Large intestine (tissue), 12 donors: ENCODE results near the gene TTC23. TPM values are rescaled to one million over a fixed set of nuclear protein-coding genes. Genes with fewer than 3 reads are reported as not detected.

Source experiments
- DNase-seq, 2 donors: peaks; one replicate each; pipeline versions ENCODE4 v3.0.0 to v3.0.0-alpha.2; 2013
- H3K27ac ChIP-seq: one replicate; pipeline ENCODE4 v1.5.1; 2013; ENCODE audit warnings: low read length
- H3K27me3 ChIP-seq: 2 replicates; pipeline ENCODE4 v1.6.1; 2013; ENCODE audit warnings: low read length; ENCODE audit not compliant: control insufficient read depth, insufficient read depth
- H3K36me3 ChIP-seq: 2 replicates; pipeline ENCODE4 v1.6.1; 2013; ENCODE audit warnings: low read length; ENCODE audit not compliant: control insufficient read depth, insufficient read depth
- H3K4me1 ChIP-seq: one replicate; pipeline ENCODE4 v1.6.1; 2013; ENCODE audit warnings: low read length; ENCODE audit not compliant: control insufficient read depth, insufficient read depth
- H3K4me3 ChIP-seq: one replicate; pipeline ENCODE4 v1.5.1; 2013; ENCODE audit warnings: low read length
- H3K9me3 ChIP-seq: one replicate; pipeline ENCODE4 v1.6.1; 2013; ENCODE audit warnings: mild to moderate bottlenecking, low read depth, low read length, moderate library complexity; ENCODE audit not compliant: control insufficient read depth
- WGBS: methylation state at CpG from one replicate; pipeline ENCODE4 v1.1.5; 2013; ENCODE audit warnings: low lambda C conversion rate; ENCODE audit not compliant: insufficient coverage; 5-methylcytosine and 5-hydroxymethylcytosine counted together
- long read RNA-seq, 11 donors: transcript quantifications; one replicate each; lab custom pipeline, GENCODE V29; 2026
- polyA plus RNA-seq: library from polyadenylated mRNA; unstranded; fragments of 120-200 nt; gene quantifications from one replicate; pipeline ENCODE4 v1.2.1, GENCODE V29; 2013

Gene TTC23, protein sequence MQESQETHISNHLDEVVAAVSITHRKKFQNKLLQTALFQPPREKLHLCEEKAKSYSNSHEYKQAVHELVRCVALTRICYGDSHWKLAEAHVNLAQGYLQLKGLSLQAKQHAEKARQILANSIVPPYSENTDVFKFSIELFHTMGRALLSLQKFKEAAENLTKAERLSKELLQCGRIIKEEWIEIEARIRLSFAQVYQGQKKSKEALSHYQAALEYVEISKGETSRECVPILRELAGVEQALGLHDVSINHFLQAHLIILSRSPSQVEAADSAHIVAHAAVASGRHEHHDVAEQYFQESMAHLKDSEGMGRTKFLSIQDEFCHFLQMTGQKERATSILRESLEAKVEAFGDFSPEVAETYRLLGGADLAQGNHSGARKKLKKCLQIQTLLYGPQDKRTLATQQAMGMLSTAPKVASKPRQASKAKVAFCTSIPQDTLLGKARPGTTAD
- polyA plus RNA-seq = 16.3 TPM
- long read RNA-seq, donor 1 = 0 reads
- long read RNA-seq, donor 2 = 0 reads
- long read RNA-seq, donor 3 = 0 reads
- long read RNA-seq, donor 4 = 0 reads
- long read RNA-seq, donor 5 = 0 reads
- long read RNA-seq, donor 6 = 0 reads
- long read RNA-seq, donor 7 = 0 reads
- long read RNA-seq, donor 8 = 0 reads
- long read RNA-seq, donor 9, partial matches to known transcripts = 0 of 1 reads
- long read RNA-seq, donor 9, other reads (novel, unspliced or antisense) = 0 of 1 reads
- long read RNA-seq, donor 10 = 0 reads
- long read RNA-seq, donor 11 = 0 reads

DNA sequence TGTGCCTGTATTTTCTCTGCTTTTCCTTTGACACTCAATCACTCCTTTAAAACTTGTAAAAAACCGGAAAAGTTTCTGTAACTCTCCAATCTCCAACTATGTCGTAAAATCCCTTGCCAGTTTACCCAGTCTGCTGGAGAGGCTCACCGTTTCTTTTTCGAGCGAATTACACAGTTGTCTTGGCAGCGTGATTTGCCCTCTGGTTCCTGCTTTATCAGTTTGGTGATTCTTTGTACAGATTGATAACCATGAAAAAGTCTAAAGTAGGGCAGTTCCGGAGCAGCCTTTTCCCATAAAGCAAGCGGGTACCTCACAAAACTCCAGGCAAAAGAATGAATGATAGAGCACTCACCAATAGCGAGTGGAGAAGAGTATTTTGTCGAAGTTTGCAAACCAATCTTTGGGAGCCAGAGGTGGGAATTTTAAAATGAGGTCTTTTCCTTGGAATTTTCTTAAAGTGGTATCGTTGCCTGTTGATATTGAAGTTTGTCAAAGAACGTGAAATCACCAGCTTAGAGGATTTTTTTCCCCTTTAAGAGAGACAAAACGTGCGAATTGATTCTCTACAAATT is at the start of gene TTC23:
Gene TTC23, minus strand, starts transcription at position 312 of the 572 bp plus-strand sequence. CDS start 20,869 bp downstream, outside the sequence.
- DNase-seq = peak; percentile 38 to 85

DNA sequence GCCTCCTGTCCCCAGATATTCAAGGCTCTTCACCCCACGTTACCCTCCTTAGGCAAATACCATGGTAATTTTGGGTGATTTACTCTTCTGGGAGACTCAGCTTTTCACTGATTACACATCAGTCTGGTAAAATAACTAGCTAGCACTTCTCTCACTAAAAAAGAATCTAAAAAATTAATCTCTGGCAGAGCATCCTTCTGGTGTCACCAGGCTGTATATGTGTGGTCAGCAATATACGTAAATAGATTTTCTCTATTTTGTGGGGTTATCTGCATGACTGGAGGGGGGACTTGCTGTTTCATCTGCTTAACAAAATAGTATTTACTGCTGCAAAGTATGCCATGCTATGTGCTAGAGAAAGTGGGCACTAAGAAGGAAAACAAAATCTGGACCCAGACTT is 47.0 kb upstream of the TTC23 start:
- H3K9me3 ChIP-seq = peaks cover 3% of the 10 kb centered on the region
- H3K36me3 ChIP-seq = peaks cover 13% of the 10 kb centered on the region
- H3K27me3 ChIP-seq = no peaks in the 10 kb centered on the region
- no peak overlapping the region for H3K27ac ChIP-seq
- H3K4me1 ChIP-seq = no peaks in the 10 kb centered on the region
- no CpG with 5 or more reads among the region's 2 CpGs for WGBS
- DNase-seq = no peak
- H3K4me3 ChIP-seq = no peak overlapping the region

More for the DNA sequence above, at the start of gene TTC23:
- Histone ChIP-seq H3K27me3 (no peaks in the 10 kb centered on the region), H3K4me1 (peaks cover 7% of the 10 kb centered on the region), H3K9me3 (no peaks in the 10 kb centered on the region), H3K27ac (peak within 1 kb of the TSS; percentile 85), H3K36me3 (no peaks in the 10 kb centered on the region), H3K4me3 (peak within 1 kb of the TSS; percentile 57)
- WGBS = 5% methylated on average over 5 of the region's 14 CpGs

DNA sequence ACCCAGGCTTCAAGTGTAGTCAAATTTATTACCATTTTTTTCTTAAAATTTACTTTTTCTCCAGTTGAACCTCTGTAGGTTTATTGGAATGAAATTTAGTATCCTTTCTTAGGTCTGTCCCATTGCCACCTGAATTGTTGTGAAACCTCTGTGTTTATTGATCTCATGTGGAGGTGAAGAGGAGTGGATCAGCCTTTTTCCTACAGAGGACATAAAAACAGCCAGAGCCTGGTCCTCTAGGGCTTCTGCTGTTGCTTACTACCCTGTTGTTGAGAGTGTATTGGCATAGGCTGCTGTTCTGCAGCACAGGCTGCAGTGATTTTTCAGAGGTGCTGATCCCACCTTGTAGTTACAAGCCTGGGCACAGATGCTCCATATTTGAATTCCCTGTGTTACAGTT is 46.5 kb upstream of the TTC23 start:
- no peaks in the 10 kb centered on the region for H3K27me3 ChIP-seq
- no peaks in the 10 kb centered on the region for H3K4me1 ChIP-seq
- no peak overlapping the region for H3K4me3 ChIP-seq
- peaks cover 13% of the 10 kb centered on the region for H3K36me3 ChIP-seq
- DNase-seq = no peak
- H3K9me3 ChIP-seq = peaks cover 3% of the 10 kb centered on the region
- H3K27ac ChIP-seq = no peak overlapping the region

DNA sequence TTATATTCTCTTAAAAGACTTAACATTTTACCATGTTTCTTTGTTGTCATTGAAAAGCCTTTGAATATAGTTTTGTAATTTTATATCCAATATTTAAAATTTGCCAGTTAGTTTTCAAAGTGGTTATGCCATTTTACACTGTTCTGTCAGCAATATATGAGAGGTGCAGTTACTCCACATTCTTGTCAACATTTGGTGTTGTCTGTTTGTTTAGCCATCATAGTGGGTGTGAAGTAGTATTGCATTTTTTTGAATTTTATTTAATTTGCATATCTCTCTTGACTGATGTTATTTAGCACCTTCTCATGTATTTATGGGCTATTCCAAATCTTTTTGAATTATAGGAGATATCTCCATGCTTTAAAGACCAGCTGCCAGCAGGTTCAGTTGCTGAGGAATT is 42.3 kb upstream of the TTC23 start:
- Histone ChIP-seq H3K36me3 (peaks cover 17% of the 10 kb centered on the region), H3K27me3 (no peaks in the 10 kb centered on the region), H3K27ac (no peak overlapping the region), H3K9me3 (peaks cover 3% of the 10 kb centered on the region), H3K4me1 (no peaks in the 10 kb centered on the region), H3K4me3 (no peak overlapping the region)
- no peak for DNase-seq

DNA sequence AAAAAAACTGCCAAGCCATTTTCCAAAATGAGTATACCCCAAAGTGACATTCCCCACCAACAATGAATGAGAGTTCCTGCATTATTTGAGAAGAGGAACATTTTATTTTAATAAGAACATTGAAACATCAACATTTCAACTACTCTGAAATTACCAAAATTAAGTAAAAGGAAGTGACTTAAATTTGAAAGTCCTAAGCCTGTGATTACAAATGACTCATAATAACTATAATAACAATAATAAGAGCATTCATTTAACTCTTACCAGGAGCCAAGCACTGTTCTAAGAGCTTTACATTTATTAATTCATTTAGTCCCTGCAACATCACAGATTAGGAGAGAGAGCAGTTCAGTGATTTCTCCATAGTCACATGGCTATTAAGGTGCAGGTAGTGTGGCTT is 34.3 kb upstream of the TTC23 start:
- Histone ChIP-seq H3K4me3 (no peak overlapping the region), H3K27me3 (no peaks in the 10 kb centered on the region), H3K4me1 (no peaks in the 10 kb centered on the region), H3K27ac (no peak overlapping the region), H3K9me3 (no peaks in the 10 kb centered on the region), H3K36me3 (peaks cover 1% of the 10 kb centered on the region)
- DNase-seq = no peak

DNA sequence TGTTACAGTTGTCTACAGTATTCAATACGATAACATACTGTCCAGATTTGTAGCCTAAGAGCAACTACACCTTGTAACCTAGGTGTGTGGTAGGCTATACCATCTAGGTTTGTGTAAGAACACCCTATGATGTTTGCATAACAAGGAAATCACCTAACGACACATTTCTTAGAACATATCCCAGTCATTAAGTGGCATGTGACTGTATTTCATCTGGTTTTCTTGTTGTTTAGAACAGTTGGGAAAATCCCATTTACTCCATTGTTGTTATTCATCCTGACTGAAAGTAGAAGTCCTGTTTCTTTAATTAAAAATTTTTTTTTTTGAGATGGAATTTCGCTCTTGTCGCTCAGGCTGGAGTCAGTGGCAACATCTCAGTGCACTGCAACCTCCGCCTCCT is 33.2 kb upstream of the TTC23 start:
- Histone ChIP-seq H3K4me1 (no peaks in the 10 kb centered on the region), H3K36me3 (peaks cover 3% of the 10 kb centered on the region), H3K27ac (no peak overlapping the region), H3K27me3 (no peaks in the 10 kb centered on the region), H3K9me3 (no peaks in the 10 kb centered on the region), H3K4me3 (no peak overlapping the region)
- DNase-seq = peak in 1 of 2 donors; percentile 21
- 83% methylated on average over 3 of the region's 5 CpGs for WGBS

DNA sequence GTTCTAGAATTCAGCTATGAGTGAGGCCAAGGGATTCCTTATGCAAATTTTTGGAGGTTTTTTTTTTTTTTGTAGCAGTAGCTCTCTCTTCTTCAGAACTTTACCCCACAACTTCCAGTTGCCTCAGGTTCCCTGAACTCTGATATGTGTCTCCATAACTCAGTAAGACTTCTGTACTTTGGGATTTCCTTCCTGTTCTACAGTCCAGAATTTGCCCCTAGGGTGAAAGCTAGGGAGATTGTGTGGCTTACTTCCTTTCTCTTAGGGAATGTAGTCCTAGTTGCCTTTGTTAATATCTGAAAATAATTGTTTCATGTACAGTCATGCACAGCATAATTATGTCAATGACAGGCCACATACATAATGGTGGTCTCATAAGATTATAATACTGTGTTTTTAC is 32.7 kb upstream of the TTC23 start:
- no peaks in the 10 kb centered on the region for H3K4me1 ChIP-seq
- H3K27ac ChIP-seq = no peak overlapping the region
- H3K4me3 ChIP-seq = no peak overlapping the region
- H3K9me3 ChIP-seq = no peaks in the 10 kb centered on the region
- no peaks in the 10 kb centered on the region for H3K27me3 ChIP-seq
- peaks cover 3% of the 10 kb centered on the region for H3K36me3 ChIP-seq
- peak in 1 of 2 donors; percentile 63 for DNase-seq

DNA sequence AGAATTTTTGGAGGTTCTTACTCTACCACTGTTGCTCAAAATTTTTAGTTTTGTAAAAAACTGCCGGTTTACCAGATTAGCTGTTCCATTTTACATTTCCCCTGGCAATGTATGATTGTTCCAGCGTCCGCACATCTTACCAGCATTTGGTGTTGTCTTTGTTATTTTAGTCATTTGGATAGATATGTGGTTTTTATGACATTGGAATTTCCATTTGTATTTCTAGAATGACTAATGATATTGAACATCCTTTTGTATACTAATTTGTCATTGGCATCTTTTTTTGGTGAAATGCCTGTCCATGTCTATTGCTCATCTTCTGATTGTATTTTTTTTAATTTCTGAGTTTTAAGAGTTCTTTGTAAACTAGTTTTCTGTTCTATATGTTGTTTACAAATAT is 30.4 kb upstream of the TTC23 start:
- Histone ChIP-seq H3K4me3 (no peak overlapping the region), H3K27ac (no peak overlapping the region), H3K4me1 (no peaks in the 10 kb centered on the region), H3K27me3 (no peaks in the 10 kb centered on the region), H3K36me3 (peaks cover 3% of the 10 kb centered on the region), H3K9me3 (no peaks in the 10 kb centered on the region)
- no peak for DNase-seq
- WGBS = no CpG with 5 or more reads among the region's 3 CpGs

DNA sequence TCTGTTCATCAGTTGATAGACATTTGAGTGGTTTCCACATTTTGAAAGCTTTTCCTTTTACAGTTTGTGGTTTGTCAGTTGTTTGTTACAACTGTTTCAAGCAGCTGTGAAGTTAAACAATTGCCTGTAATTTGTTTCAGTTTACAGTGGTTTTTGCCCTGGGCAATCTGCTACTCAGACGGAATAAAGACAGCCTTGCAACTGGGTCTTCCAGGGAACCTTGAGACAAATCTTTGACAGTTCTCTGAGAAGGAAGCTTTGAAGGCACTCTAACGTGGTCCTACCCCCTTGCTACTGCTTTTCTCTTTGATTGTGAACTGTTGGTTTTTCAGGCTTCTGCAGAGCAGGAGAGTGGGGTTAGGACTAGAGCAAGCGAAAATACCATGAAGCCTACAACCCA is 29.9 kb upstream of the TTC23 start:
- Histone ChIP-seq H3K27me3 (no peaks in the 10 kb centered on the region), H3K27ac (no peak overlapping the region), H3K36me3 (peaks cover 3% of the 10 kb centered on the region), H3K4me1 (no peaks in the 10 kb centered on the region), H3K9me3 (no peaks in the 10 kb centered on the region), H3K4me3 (no peak overlapping the region)
- no CpG with 5 or more reads among the region's 3 CpGs for WGBS
- DNase-seq = no peak

DNA sequence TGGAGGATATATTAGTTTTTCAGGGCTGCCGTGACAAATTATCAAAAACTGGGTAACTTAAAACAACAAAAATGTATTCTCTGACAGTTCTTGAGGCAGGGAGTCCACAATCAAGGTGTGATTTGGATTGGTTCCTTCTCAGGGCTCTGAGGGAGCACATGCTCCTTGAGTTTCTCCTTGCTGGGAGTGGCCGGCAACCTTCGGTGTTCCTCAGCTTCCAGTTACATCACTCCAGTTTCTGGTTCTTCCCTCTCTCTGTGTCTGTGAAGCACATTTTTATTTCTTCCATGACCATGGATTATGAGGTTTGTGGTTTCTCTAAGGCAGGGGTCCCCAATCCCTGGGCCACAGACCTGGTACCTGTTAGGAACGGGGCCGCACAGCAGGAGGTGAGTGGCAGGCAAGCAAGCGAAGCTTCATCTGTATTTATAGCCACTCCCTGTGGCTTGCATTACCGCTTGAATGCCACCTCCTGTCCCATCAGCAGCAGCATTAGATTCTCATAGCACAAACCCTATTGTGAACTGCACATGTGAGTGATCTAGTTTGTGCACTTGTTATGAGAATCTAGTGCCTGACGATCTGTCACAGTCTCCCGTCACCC is 26.2 kb upstream of the TTC23 start:
- H3K36me3 ChIP-seq = peaks cover 3% of the 10 kb centered on the region
- no peak overlapping the region for H3K27ac ChIP-seq
- H3K4me3 ChIP-seq = no peak overlapping the region
- H3K4me1 ChIP-seq = no peaks in the 10 kb centered on the region
- H3K9me3 ChIP-seq = no peaks in the 10 kb centered on the region
- no peaks in the 10 kb centered on the region for H3K27me3 ChIP-seq
- DNase-seq = no peak
- WGBS = 100% methylated on average over 1 of the region's 9 CpGs
